Neural crest cell (in vitro differentiated cells): ENCODE measurements around the gene STMN1. TPM values are rescaled to one million over a fixed set of nuclear protein-coding genes. Genes with fewer than 3 reads are reported as not detected.
A peak's percentile ranks its signal among the peaks of the same experiment; 100 is the strongest.
"Not testable (repeated sequence)": the region's sequence is repeated elsewhere in the genome, so short reads cannot be mapped to it uniquely, and the experiment has no call there.

Experiments
- DNase-seq: peaks from one replicate; pipeline ENCODE4 v3.0.0; 2021; ENCODE audit warnings: low read depth, mixed read lengths, low spot score
- H3K27ac Mint-ChIP-seq: one replicate; pipeline ENCODE4 v1.8.0; 2021; ENCODE audit warnings: mild to moderate bottlenecking, mixed read lengths; ENCODE audit not compliant: unreplicated experiment
- H3K27me3 Mint-ChIP-seq: 2 replicates; pipeline ENCODE4 v1.8.0; 2021; ENCODE audit warnings: low read depth, mild to moderate bottlenecking, mixed read lengths
- H3K36me3 Mint-ChIP-seq: 2 replicates; pipeline ENCODE4 v1.8.0; 2021; ENCODE audit warnings: low read depth, mild to moderate bottlenecking, mixed read lengths
- H3K4me1 Mint-ChIP-seq: 2 replicates; pipeline ENCODE4 v1.8.0; 2021; ENCODE audit warnings: mixed read lengths
- H3K4me3 Mint-ChIP-seq: one replicate; pipeline ENCODE4 v1.8.0; 2021; ENCODE audit warnings: mild to moderate bottlenecking, mixed read lengths
- H3K9me3 Mint-ChIP-seq: 2 replicates; pipeline ENCODE4 v1.8.0; 2021; ENCODE audit warnings: mixed read lengths
- CTCF ChIP-seq: fragments of 200-600 bp; sonication (generic); conservative IDR thresholded peaks from 2 replicates; pipeline ENCODE4 v1.5.0; 2021; ENCODE audit warnings: antibody characterized with exemption, mild to moderate bottlenecking
- total RNA-seq: library from RNA; stranded (reverse); gene quantifications from 2 replicates; pipeline ENCODE4 v1.2.1, GENCODE V29; 2021

Gene STMN1
- total RNA-seq, 1 donor from 2014 or later = 934 TPM

DNA sequence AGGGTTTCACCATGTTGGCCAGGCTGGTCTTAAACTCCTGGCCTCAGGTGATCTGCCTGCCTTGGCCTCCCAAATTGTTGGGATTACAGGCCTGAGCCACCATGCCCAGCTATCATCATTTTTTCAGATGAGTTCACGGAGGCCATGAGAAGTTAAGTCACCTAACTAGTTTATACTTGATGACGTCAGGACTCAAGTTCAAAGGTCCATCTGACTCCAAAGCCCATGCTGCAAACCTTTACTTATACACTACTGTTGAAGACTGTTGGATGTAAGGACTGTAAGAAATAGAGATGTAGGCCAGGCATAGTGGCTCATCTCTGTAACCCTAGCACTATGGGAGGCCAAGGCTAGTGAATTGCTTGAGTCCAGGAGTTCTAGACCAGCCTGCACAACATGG, 40.8 kb upstream of the STMN1 start:
- TF ChIP-seq CTCF = no peak
- H3K4me3 Mint-ChIP-seq = no peak overlapping the region
- DNase-seq = no peak
- H3K4me1 Mint-ChIP-seq = peaks cover 9% of the 10 kb centered on the region
- H3K27ac Mint-ChIP-seq = no peak overlapping the region
- H3K36me3 Mint-ChIP-seq = peaks cover 3% of the 10 kb centered on the region
- H3K27me3 Mint-ChIP-seq = no peaks in the 10 kb centered on the region
- H3K9me3 Mint-ChIP-seq = peaks cover 8% of the 10 kb centered on the region

DNA sequence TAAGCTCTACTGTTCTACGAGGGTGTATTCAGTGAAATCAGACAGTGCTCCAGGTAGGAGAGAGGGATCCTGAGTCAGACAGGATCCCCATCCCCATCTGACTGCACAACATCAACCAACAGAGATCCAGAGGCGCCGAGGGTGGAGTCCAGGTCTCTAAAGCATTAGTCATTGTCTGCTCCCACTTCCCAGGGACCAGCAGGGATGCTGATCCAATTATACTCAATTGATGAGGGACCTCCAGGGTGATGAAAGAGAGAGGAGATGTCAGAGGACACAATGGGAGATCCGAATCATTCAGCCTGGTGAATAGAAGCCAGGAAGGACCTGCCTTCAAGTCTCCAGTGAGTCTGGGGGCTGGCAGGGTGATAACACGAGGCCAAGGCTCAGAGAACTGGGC, 39.5 kb upstream of the STMN1 start:
- peaks cover 8% of the 10 kb centered on the region for H3K9me3 Mint-ChIP-seq
- no peak for DNase-seq
- no peak overlapping the region for H3K4me3 Mint-ChIP-seq
- H3K27ac Mint-ChIP-seq = peak overlapping the region; percentile 78
- peaks cover 9% of the 10 kb centered on the region for H3K4me1 Mint-ChIP-seq
- no peaks in the 10 kb centered on the region for H3K27me3 Mint-ChIP-seq
- H3K36me3 Mint-ChIP-seq = peaks cover 3% of the 10 kb centered on the region
- no peak for TF ChIP-seq CTCF

GRCh38 chr1:25944986-25945385, 38.8 kb upstream of the STMN1 start:
- no peak for TF ChIP-seq CTCF
- peaks cover 9% of the 10 kb centered on the region for H3K4me1 Mint-ChIP-seq
- DNase-seq = no peak
- no peak overlapping the region for H3K4me3 Mint-ChIP-seq
- peaks cover 3% of the 10 kb centered on the region for H3K36me3 Mint-ChIP-seq
- H3K9me3 Mint-ChIP-seq = peaks cover 6% of the 10 kb centered on the region
- H3K27ac Mint-ChIP-seq = no peak overlapping the region
- H3K27me3 Mint-ChIP-seq = no peaks in the 10 kb centered on the region

DNA sequence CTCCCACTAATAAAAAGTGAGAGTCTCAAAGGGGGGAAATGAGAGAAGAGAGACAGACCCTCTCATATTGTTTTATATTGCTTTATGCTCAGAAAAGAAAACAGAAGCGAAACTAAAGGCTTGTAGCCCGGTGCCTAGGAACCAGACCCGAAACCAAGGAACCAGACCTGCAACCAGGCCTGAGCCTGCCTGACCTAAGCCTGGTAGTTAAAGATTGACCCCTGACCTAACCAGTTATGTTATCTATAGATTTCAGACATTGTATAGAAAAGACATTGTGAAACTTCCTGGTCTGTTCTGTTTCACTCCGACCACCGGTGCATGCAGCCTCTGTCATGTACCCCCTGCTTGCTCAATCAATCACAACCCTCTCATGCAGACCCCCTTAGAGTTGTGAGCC, 37.3 kb upstream of the STMN1 start:
- not testable (repeated sequence) for DNase-seq, H3K27me3 Mint-ChIP-seq, H3K4me1 Mint-ChIP-seq, H3K27ac Mint-ChIP-seq, H3K36me3 Mint-ChIP-seq, H3K9me3 Mint-ChIP-seq, H3K4me3 Mint-ChIP-seq

GRCh38 chr1:25936947-25937346, 30.7 kb upstream of the STMN1 start:
- no peak for DNase-seq
- peak overlapping the region; percentile 27 for H3K27ac Mint-ChIP-seq
- peaks cover 13% of the 10 kb centered on the region for H3K4me1 Mint-ChIP-seq
- no peaks in the 10 kb centered on the region for H3K36me3 Mint-ChIP-seq
- H3K4me3 Mint-ChIP-seq = no peak overlapping the region
- no peak for TF ChIP-seq CTCF
- H3K27me3 Mint-ChIP-seq = no peaks in the 10 kb centered on the region
- no peaks in the 10 kb centered on the region for H3K9me3 Mint-ChIP-seq

DNA sequence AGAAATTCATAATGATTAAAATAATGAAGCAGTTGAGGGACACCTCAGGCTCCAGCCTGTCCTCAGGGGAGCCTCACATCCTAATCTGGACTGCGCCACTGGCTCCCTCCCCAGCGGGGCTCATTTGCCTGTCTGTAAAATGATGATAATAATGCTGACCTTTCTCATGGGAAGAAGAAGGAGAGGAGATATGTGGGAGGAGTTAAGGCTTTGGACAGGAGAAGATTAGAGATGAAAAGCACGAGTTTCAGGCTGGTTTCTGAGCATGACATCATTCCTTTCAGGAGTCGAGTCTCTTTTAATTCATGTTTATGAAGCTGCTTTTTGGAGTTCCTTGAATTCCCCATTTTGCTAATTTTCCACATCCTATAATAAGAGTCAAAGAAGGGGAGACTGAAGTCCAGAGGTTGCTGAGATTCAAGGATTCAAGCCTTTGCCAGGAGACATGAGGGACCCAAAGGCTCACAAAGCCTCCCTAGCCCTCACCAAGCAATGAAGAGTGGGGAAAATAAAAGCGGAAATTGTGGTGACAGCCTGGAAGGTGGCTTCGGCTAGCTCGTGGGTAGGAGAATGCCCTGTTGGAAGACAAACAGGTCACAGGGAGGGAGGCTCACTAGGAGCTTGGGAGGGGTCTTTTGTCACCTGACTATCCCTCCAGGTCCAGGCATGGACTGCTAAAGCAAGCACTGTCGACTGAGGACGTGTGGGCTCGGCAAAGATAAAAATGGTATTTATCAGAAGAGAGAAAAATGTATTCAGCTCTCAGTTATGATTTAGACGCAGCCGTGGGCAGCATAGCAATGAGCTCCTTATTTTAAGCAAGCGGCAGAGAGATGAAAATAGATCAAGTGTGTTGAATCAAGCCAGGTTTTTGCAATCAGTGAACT, 27.5 kb upstream of the STMN1 start:
- Mint-ChIP-seq H3K4me3 (no peak overlapping the region), H3K27me3 (no peaks in the 10 kb centered on the region), H3K4me1 (peaks cover 13% of the 10 kb centered on the region), H3K9me3 (no peaks in the 10 kb centered on the region), H3K36me3 (no peaks in the 10 kb centered on the region), H3K27ac (peak overlapping the region; percentile 12)
- no peak for TF ChIP-seq CTCF
- no peak for DNase-seq

DNA sequence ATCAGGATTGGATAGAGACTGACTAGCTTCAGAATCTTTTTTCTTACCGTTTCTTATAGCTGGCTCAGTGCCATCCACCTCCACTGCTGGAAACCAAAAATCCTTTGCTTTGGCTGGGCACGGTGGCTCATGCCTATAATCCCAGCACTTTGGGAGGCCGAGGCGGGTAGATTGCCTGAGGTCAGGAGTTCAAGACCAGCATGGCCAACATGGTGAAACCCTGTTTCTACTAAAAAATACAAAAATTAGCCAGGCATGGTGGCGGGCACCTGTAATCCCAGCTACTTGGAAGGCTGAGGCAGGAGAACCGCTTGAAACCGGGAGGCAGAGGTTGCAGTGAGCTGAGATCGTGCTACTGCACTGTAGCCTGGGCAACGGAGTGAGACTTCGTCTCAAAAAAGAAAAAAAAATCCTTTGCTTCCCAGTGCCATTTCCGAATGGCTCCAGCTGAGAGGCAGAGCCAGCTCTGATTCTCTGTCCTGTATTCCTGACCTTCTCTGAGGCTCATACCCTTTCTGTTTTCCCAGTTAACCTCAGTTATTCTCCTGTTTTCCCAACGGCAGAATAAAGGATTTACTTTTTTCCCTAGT, 26.7 kb upstream of the STMN1 start:
- not testable (repeated sequence) for H3K36me3 Mint-ChIP-seq, H3K4me3 Mint-ChIP-seq, H3K9me3 Mint-ChIP-seq, H3K27ac Mint-ChIP-seq, DNase-seq, H3K27me3 Mint-ChIP-seq
- peaks cover 17% of the 10 kb centered on the region for H3K4me1 Mint-ChIP-seq
